Suppressor macrophage treated with lipopolysaccharide for 1 hour (primary cell): ENCODE data around the gene SELENOM.
"Not testable (repeated sequence)": the region's sequence is repeated elsewhere in the genome, so short reads cannot be mapped to it uniquely, and the experiment has no call there.

Experiments used
- DNase-seq, 3 donors: peaks; one replicate each; pipeline ENCODE4 v3.0.0-alpha.2; 2020 to 2022

Gene SELENOM

GRCh38 chr22:31130873-31131272 lies 23.5 kb upstream of the SELENOM start:
- DNase-seq: no peak

- no peak for DNase-seq
These were observed 20.8 kb upstream of the SELENOM start for GRCh38 chr22:31128156-31128555.

- peak; percentile 22 to 35 (median 26) for DNase-seq
These were observed 19.9 kb upstream of the SELENOM start for GRCh38 chr22:31127181-31127772.

- DNase-seq: no peak
These were observed 19.5 kb upstream of the SELENOM start for GRCh38 chr22:31126869-31127175.

- no peak for DNase-seq
These were observed 18.9 kb upstream of the SELENOM start for GRCh38 chr22:31126128-31126868.

GRCh38 chr22:31125521-31126117 lies 18.3 kb upstream of the SELENOM start:
- DNase-seq: no peak

- no peak for DNase-seq
These were observed 17.6 kb upstream of the SELENOM start for GRCh38 chr22:31124811-31125465.

- no peak for DNase-seq
These were observed 16.9 kb upstream of the SELENOM start for GRCh38 chr22:31124290-31124689.

- no peak for DNase-seq
These were observed 15.9 kb upstream of the SELENOM start for GRCh38 chr22:31123292-31123602.

GRCh38 chr22:31122532-31123291 lies 15.3 kb upstream of the SELENOM start, which contains the start of gene INPP5J:
TSS of gene INPP5J (plus strand) at chr22:31122966. CDS start at chr22:31123015, 49 bp downstream.
- DNase-seq: no peak

GRCh38 chr22:31122196-31122531 lies 14.8 kb upstream of the SELENOM start:
- DNase-seq: no peak

GRCh38 chr22:31121403-31121802 lies 14.0 kb upstream of the SELENOM start:
- DNase-seq: no peak

GRCh38 chr22:31120642-31121041 lies 13.3 kb upstream of the SELENOM start:
- no peak for DNase-seq

- DNase-seq: no peak
These were observed 12.9 kb upstream of the SELENOM start for GRCh38 chr22:31120230-31120629.

- no peak for DNase-seq
These were observed 11.8 kb upstream of the SELENOM start for GRCh38 chr22:31119026-31119717.

GRCh38 chr22:31118046-31118820 lies 10.9 kb upstream of the SELENOM start:
- DNase-seq: no peak

GRCh38 chr22:31112547-31113091 lies 5.3 kb upstream of the SELENOM start:
- DNase-seq: not testable (repeated sequence)

- DNase-seq: no peak
These were observed 488 bp upstream of the SELENOM start for GRCh38 chr22:31107894-31108218.

- DNase-seq: peak in 1 of 3 donors; percentile 6
These were observed 614 bp downstream of the SELENOM start for GRCh38 chr22:31106731-31107177.

GRCh38 chr22:31106001-31106571 lies 1.3 kb downstream of the SELENOM start:
- no peak for DNase-seq

GRCh38 chr22:31105282-31105929 lies 2.0 kb downstream of the SELENOM start:
- DNase-seq: no peak
